ENCODE data around the gene SPATA45.

DNA sequence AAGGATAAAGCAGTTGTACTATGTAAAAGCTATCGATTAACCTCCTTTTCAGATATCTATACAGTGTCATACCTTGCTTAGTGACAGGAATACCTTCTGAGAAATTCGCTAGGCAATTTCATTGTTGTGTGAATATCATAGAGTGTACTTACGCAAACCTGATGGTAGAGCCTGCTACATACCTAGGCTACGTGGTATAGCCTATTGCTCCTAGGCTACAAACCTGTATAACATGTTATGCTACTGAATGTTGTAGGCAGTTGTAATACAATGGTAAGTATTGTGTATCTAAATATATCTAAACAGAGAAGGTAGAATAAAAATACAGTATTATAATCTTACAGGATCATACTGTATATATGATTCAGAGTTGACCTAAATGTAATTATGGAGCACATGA, 37.1 kb upstream of the SPATA45 start:
- TF ChIP-seq JUND (IDR thresholded peaks at IDR 0.05) (no peak), ELF1 (IDR thresholded peaks at IDR 0.05) (no peak)
- TF ChIP-seq, protein P1, sequence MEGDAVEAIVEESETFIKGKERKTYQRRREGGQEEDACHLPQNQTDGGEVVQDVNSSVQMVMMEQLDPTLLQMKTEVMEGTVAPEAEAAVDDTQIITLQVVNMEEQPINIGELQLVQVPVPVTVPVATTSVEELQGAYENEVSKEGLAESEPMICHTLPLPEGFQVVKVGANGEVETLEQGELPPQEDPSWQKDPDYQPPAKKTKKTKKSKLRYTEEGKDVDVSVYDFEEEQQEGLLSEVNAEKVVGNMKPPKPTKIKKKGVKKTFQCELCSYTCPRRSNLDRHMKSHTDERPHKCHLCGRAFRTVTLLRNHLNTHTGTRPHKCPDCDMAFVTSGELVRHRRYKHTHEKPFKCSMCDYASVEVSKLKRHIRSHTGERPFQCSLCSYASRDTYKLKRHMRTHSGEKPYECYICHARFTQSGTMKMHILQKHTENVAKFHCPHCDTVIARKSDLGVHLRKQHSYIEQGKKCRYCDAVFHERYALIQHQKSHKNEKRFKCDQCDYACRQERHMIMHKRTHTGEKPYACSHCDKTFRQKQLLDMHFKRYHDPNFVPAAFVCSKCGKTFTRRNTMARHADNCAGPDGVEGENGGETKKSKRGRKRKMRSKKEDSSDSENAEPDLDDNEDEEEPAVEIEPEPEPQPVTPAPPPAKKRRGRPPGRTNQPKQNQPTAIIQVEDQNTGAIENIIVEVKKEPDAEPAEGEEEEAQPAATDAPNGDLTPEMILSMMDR (IDR thresholded peaks at IDR 0.05): no peak
- TF ChIP-seq, protein P2, sequence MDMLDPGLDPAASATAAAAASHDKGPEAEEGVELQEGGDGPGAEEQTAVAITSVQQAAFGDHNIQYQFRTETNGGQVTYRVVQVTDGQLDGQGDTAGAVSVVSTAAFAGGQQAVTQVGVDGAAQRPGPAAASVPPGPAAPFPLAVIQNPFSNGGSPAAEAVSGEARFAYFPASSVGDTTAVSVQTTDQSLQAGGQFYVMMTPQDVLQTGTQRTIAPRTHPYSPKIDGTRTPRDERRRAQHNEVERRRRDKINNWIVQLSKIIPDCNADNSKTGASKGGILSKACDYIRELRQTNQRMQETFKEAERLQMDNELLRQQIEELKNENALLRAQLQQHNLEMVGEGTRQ (IDR thresholded peaks at IDR 0.05; ENCODE audit: borderline replicate concordance, low read depth, low read length): no peak
